ENCODE measurements around the gene BID.

DNA sequence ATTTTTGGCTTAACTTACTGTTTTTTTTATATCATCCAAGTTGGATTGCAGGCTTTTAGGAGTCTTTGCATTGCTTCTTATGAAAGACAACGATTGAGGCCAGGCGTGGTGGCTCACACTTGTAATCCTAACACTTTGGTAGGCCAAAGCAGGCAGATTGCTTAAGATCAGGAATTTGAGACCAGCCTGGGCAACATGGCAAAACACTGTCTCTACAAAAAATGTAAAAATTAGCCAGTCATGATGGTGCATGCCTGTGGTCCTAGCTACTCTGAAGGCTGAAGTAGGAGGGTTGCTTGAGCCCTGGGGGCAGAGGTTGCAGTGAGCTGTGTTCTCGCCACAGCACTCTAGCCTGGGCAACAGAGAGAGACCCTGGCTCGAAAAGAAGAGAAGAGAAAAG lies 56.6 kb downstream of the BID start:
- TF ChIP-seq POLR2A (IDR thresholded peaks at IDR 0.05) = no peak
- no peak for TF ChIP-seq POLR2AphosphoS5 (IDR thresholded peaks at IDR 0.05)
- TF ChIP-seq, protein P1, sequence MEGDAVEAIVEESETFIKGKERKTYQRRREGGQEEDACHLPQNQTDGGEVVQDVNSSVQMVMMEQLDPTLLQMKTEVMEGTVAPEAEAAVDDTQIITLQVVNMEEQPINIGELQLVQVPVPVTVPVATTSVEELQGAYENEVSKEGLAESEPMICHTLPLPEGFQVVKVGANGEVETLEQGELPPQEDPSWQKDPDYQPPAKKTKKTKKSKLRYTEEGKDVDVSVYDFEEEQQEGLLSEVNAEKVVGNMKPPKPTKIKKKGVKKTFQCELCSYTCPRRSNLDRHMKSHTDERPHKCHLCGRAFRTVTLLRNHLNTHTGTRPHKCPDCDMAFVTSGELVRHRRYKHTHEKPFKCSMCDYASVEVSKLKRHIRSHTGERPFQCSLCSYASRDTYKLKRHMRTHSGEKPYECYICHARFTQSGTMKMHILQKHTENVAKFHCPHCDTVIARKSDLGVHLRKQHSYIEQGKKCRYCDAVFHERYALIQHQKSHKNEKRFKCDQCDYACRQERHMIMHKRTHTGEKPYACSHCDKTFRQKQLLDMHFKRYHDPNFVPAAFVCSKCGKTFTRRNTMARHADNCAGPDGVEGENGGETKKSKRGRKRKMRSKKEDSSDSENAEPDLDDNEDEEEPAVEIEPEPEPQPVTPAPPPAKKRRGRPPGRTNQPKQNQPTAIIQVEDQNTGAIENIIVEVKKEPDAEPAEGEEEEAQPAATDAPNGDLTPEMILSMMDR (IDR thresholded peaks at IDR 0.05) = no peak

All from suprapubic skin (tissue), 4 donors.